HG03469 (cell line): ENCODE data around the gene TPST2.

Source experiments
- ATAC-seq: cut with Tn5 transposase; IDR thresholded peaks from one replicate; pipeline ENCODE4 v1.9.1; 2021; ENCODE audit warnings: mild to moderate bottlenecking, moderate library complexity, moderate number of reproducible peaks; ENCODE audit not compliant: unreplicated experiment

The TPST2 gene

GRCh38 chr22:26581026-26581425, 8.9 kb downstream of the TPST2 start:
- ATAC-seq = no peak

GRCh38 chr22:26580240-26580962, 9.5 kb downstream of the TPST2 start:
- no peak for ATAC-seq

GRCh38 chr22:26579331-26579886, 10.5 kb downstream of the TPST2 start:
- no peak for ATAC-seq

DNA sequence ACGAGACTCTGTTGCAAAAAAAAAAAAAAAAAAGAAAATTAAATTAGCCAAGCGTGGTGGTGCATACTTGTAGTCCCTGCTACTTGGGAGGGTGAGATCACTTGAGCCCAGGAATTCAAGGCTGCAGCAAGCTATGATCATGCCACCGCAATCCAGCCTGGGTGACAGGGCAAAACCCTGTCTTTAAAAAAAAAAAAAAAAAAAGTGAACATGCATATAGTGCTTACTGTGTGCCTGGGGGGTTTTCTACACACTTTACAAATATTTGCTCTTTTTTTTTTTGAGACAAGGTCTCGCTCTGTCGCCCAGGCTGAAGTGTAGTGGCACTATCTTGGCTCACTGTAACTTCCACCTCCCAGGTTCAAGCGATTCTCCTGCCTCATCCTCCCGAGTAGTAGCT, 12.9 kb downstream of the TPST2 start:
- no peak for ATAC-seq

DNA sequence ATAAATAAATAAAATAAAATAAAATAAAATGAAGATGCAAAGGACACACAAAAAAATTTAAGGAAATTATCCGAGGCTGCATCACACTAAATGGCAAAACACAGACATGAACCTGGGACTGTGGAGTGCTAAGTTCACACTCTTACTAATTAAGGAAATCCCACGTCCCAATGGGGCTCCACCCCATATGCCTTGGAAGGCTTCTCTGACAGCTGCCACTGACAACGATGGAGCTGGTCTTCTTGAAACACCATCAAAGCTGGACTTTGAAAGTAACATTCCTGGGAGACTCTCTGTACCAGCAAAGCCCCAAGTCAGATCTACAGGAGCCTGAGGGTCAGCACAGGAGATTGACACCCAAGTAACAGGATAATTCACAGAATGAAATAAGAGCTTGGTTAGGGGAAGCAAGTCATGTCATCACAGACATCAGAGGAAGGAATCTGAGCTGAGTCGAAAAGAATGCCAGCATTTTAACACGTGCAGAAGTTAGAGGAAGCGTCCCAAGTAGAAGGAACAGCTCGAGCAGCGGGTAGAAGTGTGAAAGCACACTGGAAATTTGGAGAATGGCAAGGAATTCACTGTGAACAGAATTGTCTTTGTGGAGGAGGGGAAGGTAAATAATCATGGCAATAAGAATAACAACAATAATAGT, 13.8 kb downstream of the TPST2 start:
- ATAC-seq = no peak

DNA sequence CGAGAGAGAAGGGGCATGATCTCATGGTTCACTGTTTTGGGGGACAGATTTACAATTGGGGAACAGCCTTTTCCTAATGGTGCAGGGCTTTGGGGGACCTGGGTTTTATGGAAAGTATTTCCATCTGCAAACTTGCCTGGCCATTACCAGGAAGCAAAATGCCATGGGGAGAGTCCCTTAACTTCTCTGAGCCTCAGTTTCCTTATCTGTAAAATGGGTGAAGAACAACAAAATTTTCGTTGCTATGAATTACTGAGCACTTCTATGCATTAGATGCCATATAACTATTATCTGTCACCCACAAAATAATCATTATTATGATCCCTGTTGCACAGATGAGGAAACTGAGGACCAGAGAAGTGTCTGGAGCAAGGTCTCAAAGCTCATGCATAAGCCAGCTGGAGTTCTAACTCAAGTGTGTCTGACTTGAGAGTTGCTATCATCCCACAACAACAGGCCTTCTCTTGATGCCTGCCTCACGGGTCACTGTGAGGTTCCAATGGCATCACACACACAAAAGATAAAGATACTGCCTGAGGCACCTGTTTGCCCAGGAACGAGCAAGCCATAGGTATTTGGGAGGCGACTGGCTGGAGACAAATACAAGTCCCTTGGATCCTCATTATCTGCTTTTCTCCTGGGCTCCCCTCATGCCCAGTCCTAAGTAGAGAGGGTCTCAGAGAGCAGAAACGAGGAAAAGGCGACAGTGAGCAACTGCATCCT, 15.8 kb downstream of the TPST2 start:
- ATAC-seq = no peak

GRCh38 chr22:26573026-26573662, 16.8 kb downstream of the TPST2 start:
- ATAC-seq = no peak

- no peak for ATAC-seq
Measured at GRCh38 chr22:26570864-26571525, 18.9 kb downstream of the TPST2 start.

DNA sequence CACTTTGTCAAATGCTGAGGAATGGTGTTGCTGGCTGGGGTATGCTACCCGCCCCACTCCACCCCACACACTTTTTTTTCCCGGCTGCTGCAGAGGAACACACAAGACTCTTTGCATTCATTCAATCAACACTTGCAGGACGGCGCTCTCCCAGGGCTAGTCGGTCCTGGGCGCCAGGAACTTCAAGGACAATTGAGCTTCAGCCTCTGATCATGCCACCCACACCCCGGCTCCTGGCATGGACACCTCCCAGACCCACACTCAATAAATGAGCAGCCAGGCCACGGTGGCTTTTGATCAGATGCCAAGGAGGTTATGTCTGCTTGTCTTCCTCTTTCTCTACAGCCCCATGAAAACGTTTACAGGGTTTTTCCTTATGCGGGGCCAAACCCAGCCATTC, 19.8 kb downstream of the TPST2 start:
- ATAC-seq = no peak

GRCh38 chr22:26568207-26568706, 21.7 kb downstream of the TPST2 start:
- ATAC-seq = no peak

GRCh38 chr22:26567610-26568009, 22.3 kb downstream of the TPST2 start:
- ATAC-seq = no peak

- no peak for ATAC-seq
Measured at GRCh38 chr22:26566994-26567393, 22.9 kb downstream of the TPST2 start.

DNA sequence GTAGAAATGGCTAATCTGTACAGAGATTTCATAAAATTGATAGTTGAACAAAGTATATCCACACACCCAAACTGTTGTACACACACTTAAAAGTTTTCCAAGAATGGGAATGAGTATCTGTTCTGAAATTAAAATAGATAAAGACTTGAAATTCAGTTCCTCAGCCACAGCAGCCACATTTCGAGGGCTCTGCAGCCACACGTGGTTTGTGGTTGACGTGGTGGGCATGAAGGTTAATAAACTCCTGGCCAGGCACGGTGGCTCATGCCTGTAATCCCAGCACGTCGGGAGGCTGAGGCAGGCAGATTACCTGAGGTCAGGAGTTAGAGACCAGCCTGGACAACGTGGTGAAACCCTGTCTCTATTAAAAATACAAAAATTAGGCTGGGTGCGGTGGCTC, 24.0 kb downstream of the TPST2 start:
- no peak for ATAC-seq

GRCh38 chr22:26565181-26565580, 24.8 kb downstream of the TPST2 start:
- no peak for ATAC-seq

DNA sequence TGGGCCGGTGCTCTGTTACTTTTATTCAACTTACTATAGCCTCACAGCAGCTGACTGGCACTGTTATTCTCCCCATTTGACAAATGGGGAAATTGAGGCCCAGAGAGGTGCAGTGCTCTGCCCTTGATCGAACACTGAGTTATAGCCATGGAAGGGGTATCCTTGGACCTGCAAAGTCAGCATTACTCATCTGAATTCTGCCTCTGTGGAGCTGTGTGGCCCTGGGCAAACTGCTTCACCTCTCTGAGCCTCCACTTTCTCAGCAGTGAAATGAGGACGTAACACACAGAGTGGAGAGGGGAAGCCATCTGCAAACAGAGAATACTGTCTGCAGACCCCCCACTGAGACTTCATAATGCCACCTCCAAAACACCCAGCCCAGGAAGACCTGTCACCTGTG, 25.3 kb downstream of the TPST2 start:
- ATAC-seq = no peak

GRCh38 chr22:26564181-26564580, 25.8 kb downstream of the TPST2 start:
- ATAC-seq = no peak

GRCh38 chr22:26563022-26563421, 26.9 kb downstream of the TPST2 start:
- ATAC-seq = no peak

- no peak for ATAC-seq
Measured at GRCh38 chr22:26561756-26562417, 28.0 kb downstream of the TPST2 start.

DNA sequence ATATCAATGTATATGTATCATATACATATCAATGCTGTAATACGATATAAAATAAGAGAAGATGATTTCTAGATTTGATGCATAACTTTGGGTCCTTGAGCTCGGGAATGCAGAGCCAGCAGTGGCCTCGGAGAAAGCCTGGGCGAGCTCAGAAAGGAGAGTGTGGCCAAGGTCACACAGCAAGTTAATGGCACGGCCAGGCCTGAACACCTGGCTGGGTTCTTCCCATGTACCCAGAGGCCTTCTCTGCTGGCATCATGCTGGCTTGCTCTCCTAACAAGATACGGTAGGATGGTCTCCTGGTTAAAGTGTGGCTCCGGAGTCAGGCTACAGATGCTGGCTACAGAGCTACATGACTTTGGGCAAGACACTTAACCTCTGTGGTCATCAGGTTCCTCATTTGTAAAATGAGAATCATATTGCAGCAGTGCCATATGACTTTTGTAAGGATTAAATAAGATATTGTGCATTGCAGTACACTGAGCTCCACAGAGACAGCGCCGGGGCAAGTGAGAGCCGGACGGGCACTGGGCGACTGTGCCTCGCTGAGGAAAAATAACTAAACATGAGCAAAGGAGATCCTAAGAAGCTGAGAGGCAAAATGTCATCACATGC, 29.9 kb downstream of the TPST2 start:
- ATAC-seq = no peak
